ENCODE measurements around the gene PLA2G2A.

DNA sequence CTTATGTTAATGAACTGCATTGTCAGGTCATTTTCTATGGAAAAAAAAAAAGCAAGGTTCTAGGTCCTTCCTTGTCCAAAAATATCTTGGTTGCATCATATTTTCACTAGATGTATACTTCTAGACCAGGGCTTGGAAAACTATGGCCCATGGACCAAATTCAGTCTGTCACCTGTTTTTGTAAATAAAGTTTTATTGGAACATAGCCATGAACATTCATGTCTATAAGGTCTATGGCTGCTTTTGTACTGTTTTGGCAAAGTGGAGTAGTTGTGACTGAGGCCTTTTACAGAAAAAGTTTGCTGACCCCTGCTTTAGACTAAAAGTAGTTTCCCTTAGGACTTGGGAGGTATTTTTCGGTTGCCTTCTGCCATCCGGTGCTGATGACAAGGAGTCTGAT, 36.8 kb downstream of the PLA2G2A start:
- no peak for TF ChIP-seq EZH2 (optimal IDR thresholded peaks at IDR 0.05; ENCODE audit: low read depth, low read length)
- TF ChIP-seq, protein P1, sequence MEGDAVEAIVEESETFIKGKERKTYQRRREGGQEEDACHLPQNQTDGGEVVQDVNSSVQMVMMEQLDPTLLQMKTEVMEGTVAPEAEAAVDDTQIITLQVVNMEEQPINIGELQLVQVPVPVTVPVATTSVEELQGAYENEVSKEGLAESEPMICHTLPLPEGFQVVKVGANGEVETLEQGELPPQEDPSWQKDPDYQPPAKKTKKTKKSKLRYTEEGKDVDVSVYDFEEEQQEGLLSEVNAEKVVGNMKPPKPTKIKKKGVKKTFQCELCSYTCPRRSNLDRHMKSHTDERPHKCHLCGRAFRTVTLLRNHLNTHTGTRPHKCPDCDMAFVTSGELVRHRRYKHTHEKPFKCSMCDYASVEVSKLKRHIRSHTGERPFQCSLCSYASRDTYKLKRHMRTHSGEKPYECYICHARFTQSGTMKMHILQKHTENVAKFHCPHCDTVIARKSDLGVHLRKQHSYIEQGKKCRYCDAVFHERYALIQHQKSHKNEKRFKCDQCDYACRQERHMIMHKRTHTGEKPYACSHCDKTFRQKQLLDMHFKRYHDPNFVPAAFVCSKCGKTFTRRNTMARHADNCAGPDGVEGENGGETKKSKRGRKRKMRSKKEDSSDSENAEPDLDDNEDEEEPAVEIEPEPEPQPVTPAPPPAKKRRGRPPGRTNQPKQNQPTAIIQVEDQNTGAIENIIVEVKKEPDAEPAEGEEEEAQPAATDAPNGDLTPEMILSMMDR (IDR thresholded peaks at IDR 0.05; ENCODE audit: low read length) = no peak
